ENCODE measurements around the gene C2orf80. TPM values are rescaled to one million over a fixed set of nuclear protein-coding genes. Genes with fewer than 3 reads are reported as not detected.

The C2orf80 gene
- polyA plus RNA-seq, 1 of the 3 experiments (the other 2 are of a cell fraction), result not detected

DNA sequence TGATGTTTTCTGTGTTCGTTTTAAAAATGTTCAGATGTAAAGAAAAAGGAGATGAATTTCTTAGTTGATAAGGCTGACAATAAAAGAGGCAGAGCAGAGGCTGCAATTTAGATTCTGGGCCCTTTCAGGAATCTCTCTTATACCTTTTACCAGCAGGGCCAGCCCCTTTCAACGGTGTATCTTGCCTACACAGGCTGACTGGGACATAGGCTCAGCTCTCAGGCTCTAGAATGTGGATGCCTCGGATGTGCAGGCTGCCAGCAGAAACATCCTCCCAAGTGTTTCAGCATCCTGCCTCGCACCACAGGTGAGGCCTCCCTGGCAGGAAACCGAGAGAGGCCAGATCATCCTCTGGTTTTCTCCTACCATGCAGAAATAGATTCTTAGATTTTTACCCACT, 3.4 kb downstream of the C2orf80 start:
- Histone ChIP-seq H3K9me2 (no peaks in the 10 kb centered on the region), H3K27ac (ENCODE audit: low read depth in 2 of 2, low read length in 1 of 2) (no peak overlapping the region), H3K9ac (no peak overlapping the region), H3K4me2 (no peak overlapping the region), H3F3A (replicated peaks; ENCODE audit: insufficient read depth) (no peaks in the 10 kb centered on the region), H3K36me3 (replicated peaks in 1 of 2; ENCODE audit: control insufficient read depth in 1 of 2, insufficient read depth in 2 of 2, low read length in 1 of 2) (no peaks in the 10 kb centered on the region), H3K9me3 (no peaks in the 10 kb centered on the region), H3K4me3 (ENCODE audit: low read depth in 2 of 2, low read length in 1 of 2) (no peak overlapping the region), H2AFZ (ENCODE audit: low read depth) (no peak overlapping the region), H4K20me1 (ENCODE audit: insufficient read depth) (no peaks in the 10 kb centered on the region), H3K4me1 (ENCODE audit: control insufficient read depth in 1 of 2, insufficient read depth in 2 of 2, low read depth in 1 of 2, low read length in 1 of 2) (no peaks in the 10 kb centered on the region; a peak in 1 of 4 replicates), H3K27me3 (ENCODE audit: insufficient read depth) (no peaks in the 10 kb centered on the region), H3K79me2 (ENCODE audit: insufficient read depth) (no peaks in the 10 kb centered on the region)
- TF ChIP-seq, protein P1, sequence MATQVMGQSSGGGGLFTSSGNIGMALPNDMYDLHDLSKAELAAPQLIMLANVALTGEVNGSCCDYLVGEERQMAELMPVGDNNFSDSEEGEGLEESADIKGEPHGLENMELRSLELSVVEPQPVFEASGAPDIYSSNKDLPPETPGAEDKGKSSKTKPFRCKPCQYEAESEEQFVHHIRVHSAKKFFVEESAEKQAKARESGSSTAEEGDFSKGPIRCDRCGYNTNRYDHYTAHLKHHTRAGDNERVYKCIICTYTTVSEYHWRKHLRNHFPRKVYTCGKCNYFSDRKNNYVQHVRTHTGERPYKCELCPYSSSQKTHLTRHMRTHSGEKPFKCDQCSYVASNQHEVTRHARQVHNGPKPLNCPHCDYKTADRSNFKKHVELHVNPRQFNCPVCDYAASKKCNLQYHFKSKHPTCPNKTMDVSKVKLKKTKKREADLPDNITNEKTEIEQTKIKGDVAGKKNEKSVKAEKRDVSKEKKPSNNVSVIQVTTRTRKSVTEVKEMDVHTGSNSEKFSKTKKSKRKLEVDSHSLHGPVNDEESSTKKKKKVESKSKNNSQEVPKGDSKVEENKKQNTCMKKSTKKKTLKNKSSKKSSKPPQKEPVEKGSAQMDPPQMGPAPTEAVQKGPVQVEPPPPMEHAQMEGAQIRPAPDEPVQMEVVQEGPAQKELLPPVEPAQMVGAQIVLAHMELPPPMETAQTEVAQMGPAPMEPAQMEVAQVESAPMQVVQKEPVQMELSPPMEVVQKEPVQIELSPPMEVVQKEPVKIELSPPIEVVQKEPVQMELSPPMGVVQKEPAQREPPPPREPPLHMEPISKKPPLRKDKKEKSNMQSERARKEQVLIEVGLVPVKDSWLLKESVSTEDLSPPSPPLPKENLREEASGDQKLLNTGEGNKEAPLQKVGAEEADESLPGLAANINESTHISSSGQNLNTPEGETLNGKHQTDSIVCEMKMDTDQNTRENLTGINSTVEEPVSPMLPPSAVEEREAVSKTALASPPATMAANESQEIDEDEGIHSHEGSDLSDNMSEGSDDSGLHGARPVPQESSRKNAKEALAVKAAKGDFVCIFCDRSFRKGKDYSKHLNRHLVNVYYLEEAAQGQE (IDR thresholded peaks at IDR 0.05; ENCODE audit: low read depth, low read length), result no peak
- TF ChIP-seq NFIC (IDR thresholded peaks at IDR 0.05; ENCODE audit: borderline replicate concordance) (no peak), JUND (IDR thresholded peaks at IDR 0.05) (no peak), RCOR1 (IDR thresholded peaks at IDR 0.05; ENCODE audit: low read length) (no peak), SIN3A (IDR thresholded peaks at IDR 0.05; ENCODE audit: borderline replicate concordance, low read depth, low read length) (no peak), GABPA (IDR thresholded peaks at IDR 0.05; ENCODE audit: low read depth) (no peak), YY1 (IDR thresholded peaks at IDR 0.05; ENCODE audit: low read depth) (no peak), FOXM1 (IDR thresholded peaks at IDR 0.05; ENCODE audit: low read depth) (no peak), MEF2A (IDR thresholded peaks at IDR 0.05; ENCODE audit: borderline replicate concordance, low read depth) (no peak), RFX5 (IDR thresholded peaks at IDR 0.05; ENCODE audit: low read length) (no peak), TEAD4 (IDR thresholded peaks at IDR 0.05; ENCODE audit: borderline replicate concordance, insufficient read depth) (no peak), EP300 (IDR thresholded peaks at IDR 0.05; ENCODE audit: borderline replicate concordance in 1 of 2, low read depth in 1 of 2, low read length in 1 of 2) (no peak), SMC3 (IDR thresholded peaks at IDR 0.05; ENCODE audit: low read depth, low read length) (no peak), ELF1 (IDR thresholded peaks at IDR 0.05) (no peak)
- TF ChIP-seq, protein P2, sequence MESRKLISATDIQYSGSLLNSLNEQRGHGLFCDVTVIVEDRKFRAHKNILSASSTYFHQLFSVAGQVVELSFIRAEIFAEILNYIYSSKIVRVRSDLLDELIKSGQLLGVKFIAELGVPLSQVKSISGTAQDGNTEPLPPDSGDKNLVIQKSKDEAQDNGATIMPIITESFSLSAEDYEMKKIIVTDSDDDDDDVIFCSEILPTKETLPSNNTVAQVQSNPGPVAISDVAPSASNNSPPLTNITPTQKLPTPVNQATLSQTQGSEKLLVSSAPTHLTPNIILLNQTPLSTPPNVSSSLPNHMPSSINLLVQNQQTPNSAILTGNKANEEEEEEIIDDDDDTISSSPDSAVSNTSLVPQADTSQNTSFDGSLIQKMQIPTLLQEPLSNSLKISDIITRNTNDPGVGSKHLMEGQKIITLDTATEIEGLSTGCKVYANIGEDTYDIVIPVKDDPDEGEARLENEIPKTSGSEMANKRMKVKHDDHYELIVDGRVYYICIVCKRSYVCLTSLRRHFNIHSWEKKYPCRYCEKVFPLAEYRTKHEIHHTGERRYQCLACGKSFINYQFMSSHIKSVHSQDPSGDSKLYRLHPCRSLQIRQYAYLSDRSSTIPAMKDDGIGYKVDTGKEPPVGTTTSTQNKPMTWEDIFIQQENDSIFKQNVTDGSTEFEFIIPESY (IDR thresholded peaks at IDR 0.05; ENCODE audit: borderline replicate concordance, low read depth), result no peak
- TF ChIP-seq, protein P3, sequence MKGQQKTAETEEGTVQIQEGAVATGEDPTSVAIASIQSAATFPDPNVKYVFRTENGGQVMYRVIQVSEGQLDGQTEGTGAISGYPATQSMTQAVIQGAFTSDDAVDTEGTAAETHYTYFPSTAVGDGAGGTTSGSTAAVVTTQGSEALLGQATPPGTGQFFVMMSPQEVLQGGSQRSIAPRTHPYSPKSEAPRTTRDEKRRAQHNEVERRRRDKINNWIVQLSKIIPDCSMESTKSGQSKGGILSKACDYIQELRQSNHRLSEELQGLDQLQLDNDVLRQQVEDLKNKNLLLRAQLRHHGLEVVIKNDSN (IDR thresholded peaks at IDR 0.05; ENCODE audit: borderline replicate concordance, low read depth), result no peak
- 59% methylated on average over 5 of the region's 5 CpGs for WGBS (ENCODE audit: low lambda C conversion rate)
- POLR2A ChIA-PET, result no interaction called here
- CTCF ChIA-PET, result interaction anchor here (1.8 to 1.9 kb wide), 2 partner anchors 11 to 68 kb away, joined by 4 to 12 read pairs; no protein-coding TSS in a partner anchor
- DNase-seq, result no peak
